SK-N-SH treated with all-trans-retinoic acid at 6 μM for 48 hours (cell line): ENCODE results near the gene GPR132.

Source experiments
- BACH2 ChIP-seq: fragments of 250-450 bp; sonication (Bioruptor Pico); IDR thresholded peaks from 2 replicates; pipeline ENCODE4 v1.9.0; 2021; ENCODE audit warnings: mild to moderate bottlenecking, borderline replicate concordance
- ESRRG ChIP-seq: fragments of 250-450 bp; sonication (Bioruptor Pico); IDR thresholded peaks from 2 replicates; pipeline ENCODE4 v1.6.1; 2021; ENCODE audit warnings: mild to moderate bottlenecking
- PATZ1 ChIP-seq: fragments of 250-450 bp; sonication (Bioruptor Pico); IDR thresholded peaks from 2 replicates; pipeline ENCODE4 v1.8.0; 2020; ENCODE audit warnings: mild to moderate bottlenecking, moderate library complexity, borderline replicate concordance
- TCF4 ChIP-seq: fragments of 250-450 bp; sonication (Bioruptor Pico); IDR thresholded peaks from 2 replicates; pipeline ENCODE4 v1.8.0; 2021; ENCODE audit warnings: mild to moderate bottlenecking, moderate library complexity, borderline replicate concordance

- TF ChIP-seq TCF4 (CRISPR knock-in tag): no peak
- TF ChIP-seq PATZ1 (CRISPR knock-in tag): no peak
- no peak for TF ChIP-seq BACH2
- no peak for TF ChIP-seq ESRRG (CRISPR knock-in tag)
Measured at GRCh38 chr14:105058521-105059034, 6.7 kb downstream of the GPR132 start.
